ENCODE results near the gene VWA3B.
"Not testable (repeated sequence)": the region's sequence is repeated elsewhere in the genome, so short reads cannot be mapped to it uniquely, and the experiment has no call there.

Gene VWA3B

DNA sequence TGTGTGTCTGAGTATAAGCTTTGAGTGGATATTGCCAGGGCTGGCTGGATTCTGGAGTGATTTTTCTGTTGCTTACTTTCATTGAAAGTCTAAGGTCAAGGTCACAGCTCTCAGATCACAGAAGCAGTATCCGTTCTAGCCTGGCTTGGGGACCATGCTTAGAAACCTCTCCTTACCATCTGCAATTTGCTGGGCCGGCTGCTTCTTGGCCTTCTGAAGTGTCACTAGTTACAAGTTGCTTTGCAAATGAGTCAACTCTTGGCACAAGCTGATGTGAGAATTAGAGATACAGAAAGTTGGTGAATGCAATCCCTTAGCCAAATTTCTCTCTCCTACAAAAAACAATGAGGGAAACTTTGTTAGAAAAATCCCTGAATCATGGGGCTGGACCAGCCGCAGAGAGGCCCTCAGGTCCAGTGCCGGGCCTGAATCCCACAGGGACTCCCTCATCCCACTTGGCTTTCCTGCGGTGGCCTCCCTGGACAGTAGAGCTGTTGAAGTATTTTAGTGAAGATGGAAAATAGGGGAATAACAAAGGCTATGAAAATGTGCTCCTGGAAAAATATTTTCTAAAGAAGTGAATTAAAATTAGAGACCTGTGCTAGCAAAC lies 166.6 kb downstream of the VWA3B start:
- TF ChIP-seq Cebpa-rat (IDR thresholded peaks at IDR 0.05) = no peak
- H3K27ac ChIP-seq = no peak overlapping the region
- H3K9me3 ChIP-seq (replicated peaks in 1 of 11) = peaks cover under 1 to 9% (median 4%) of the 10 kb centered on the region in 11 experiments; a peak in 21 of 22 replicates
- H3K4me3 ChIP-seq = no peak overlapping the region
- H3K4me2 ChIP-seq = no peak overlapping the region
- no peaks in the 10 kb centered on the region for H4K20me1 ChIP-seq
- H3K4me1 ChIP-seq = peaks cover 0 to 13% (median 8%) of the 10 kb centered on the region in 10 experiments; a peak in 12 of 20 replicates
- H3K36me3 ChIP-seq = no peaks in the 10 kb centered on the region
- H3K27me3 ChIP-seq = no peaks in the 10 kb centered on the region
- no peak overlapping the region for H3K9ac ChIP-seq

DNA sequence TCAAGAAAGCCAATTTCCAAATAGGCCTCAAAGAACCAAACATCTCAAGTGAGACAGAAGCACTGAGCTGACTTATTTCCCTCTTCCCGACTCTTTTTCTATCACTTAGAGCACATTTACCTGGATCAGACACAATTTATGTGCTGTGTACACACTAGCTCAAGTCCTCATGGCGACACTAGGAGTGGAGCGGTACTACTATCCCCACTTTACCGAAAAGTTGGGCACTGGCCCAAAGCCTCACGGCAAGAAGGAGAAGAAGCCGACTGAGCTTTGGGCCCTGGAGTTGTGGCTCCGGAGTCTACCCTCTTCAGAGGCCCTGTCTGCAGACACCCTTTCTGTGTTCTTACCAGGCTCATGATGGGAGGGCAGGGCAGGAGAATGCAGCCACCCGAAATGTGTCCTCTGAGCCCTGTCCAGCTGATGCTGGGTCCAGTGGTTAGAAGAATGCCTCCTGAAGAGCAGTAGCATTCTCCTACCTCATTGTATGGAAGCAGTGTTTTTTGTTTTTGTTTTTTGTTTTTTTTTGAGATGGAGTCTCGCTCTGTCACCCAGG lies 167.6 kb downstream of the VWA3B start:
- H3K4me1 ChIP-seq = peaks cover 0 to 13% (median 8%) of the 10 kb centered on the region in 10 experiments; a peak in 12 of 20 replicates
- no peak overlapping the region for H3K4me3 ChIP-seq
- no peak for TF ChIP-seq Cebpa-rat (IDR thresholded peaks at IDR 0.05)
- H3K9me3 ChIP-seq (replicated peaks in 1 of 11) = peaks cover 0 to 5% (median 0%) of the 10 kb centered on the region in 11 experiments; a peak in 1 of 22 replicates
- no peak overlapping the region for H3K27ac ChIP-seq
- H3K36me3 ChIP-seq = no peaks in the 10 kb centered on the region
- no peak overlapping the region for H3K4me2 ChIP-seq
- H3K27me3 ChIP-seq = no peaks in the 10 kb centered on the region
- no peaks in the 10 kb centered on the region for H4K20me1 ChIP-seq
- no peak overlapping the region for H3K9ac ChIP-seq

DNA sequence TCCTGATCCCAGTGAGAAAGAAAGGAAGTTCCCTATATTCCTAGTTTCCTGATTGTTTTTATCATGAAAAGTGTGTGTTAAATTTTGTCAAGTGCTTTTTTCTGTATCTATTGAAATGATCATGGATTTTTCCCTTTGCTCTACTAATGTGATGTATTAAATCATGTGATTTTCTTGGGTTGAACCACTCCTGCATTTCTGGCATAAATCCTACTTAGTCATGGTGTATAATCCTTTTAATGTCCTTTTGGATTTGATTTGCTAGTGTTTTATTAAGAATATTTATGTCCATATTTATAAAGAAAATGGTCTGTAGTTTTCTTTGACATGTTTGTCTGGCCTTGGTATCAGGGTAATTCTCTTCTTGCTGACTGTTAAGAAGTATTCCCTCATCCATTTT lies 171.9 kb downstream of the VWA3B start:
- no peaks in the 10 kb centered on the region for H3K27me3 ChIP-seq

DNA sequence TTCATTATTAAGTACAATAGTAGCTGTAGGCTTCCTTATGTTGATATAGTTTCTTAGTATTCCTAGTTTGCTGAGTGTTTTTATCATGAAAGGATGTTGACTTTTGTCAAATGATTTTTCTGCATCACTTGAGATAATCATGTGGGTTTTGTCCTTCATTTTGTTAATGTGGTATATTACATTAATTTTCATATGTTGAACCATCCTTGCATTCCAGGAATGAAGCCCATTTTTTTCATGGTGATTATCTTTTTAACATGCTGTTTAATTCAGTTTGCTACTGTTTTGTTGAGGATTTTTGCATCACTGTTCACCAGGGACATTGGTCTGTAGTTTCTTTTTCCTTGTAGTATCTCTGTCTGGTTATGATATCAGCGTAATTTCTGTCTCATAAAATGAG lies 176.4 kb downstream of the VWA3B start:
- no peak overlapping the region for H3K4me2 ChIP-seq
- no peak overlapping the region for H3K4me3 ChIP-seq
- no peak for TF ChIP-seq Cebpa-rat (IDR thresholded peaks at IDR 0.05)
- no peak overlapping the region for H3K27ac ChIP-seq
- peaks cover 25 to 40% (median 33%) of the 10 kb centered on the region in 11 experiments for H3K9me3 ChIP-seq (replicated peaks in 1 of 11)
- H3K4me1 ChIP-seq = no peaks in the 10 kb centered on the region
- H3K9ac ChIP-seq = no peak overlapping the region
- H3K36me3 ChIP-seq = no peaks in the 10 kb centered on the region
- no peaks in the 10 kb centered on the region for H3K27me3 ChIP-seq
- no peaks in the 10 kb centered on the region for H4K20me1 ChIP-seq

More for the DNA sequence above, 171.9 kb downstream of the VWA3B start:
- Histone ChIP-seq H4K20me1 (no peaks in the 10 kb centered on the region), H3K4me3 (no peak overlapping the region), H3K27ac (no peak overlapping the region), H3K9me3 (replicated peaks in 1 of 11) (peaks cover 18 to 29% (median 21%) of the 10 kb centered on the region in 11 experiments), H3K9ac (no peak overlapping the region), H3K4me1 (no peaks in the 10 kb centered on the region), H3K4me2 (no peak overlapping the region), H3K36me3 (no peaks in the 10 kb centered on the region)
- TF ChIP-seq Cebpa-rat (IDR thresholded peaks at IDR 0.05) = no peak

DNA sequence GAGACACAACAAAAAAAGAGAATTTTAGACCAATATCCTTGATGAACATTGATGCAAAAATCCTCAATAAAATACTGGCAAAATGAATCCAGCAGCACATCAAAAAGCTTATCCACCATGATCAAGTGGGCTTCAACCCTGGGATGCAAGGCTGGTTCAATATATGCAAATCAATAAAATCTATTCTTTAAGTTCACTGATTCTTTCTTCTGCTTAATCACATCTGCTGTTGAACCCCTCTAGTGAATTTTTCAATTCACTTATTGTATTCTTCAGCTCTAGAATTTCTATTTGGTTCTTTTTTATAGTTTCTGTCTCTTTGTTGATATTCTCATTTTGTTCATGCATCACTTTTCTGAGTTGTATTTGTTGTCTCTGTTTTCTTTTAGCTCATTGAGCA lies 181.3 kb downstream of the VWA3B start:
- not testable (repeated sequence) for H4K20me1 ChIP-seq, H3K36me3 ChIP-seq, H3K4me1 ChIP-seq, H3K4me2 ChIP-seq, H3K4me3 ChIP-seq, H3K27ac ChIP-seq, H3K27me3 ChIP-seq, H3K9ac ChIP-seq
- H3K9me3 ChIP-seq (replicated peaks in 1 of 11) = peaks cover 11 to 21% (median 16%) of the 10 kb centered on the region in 11 experiments

DNA sequence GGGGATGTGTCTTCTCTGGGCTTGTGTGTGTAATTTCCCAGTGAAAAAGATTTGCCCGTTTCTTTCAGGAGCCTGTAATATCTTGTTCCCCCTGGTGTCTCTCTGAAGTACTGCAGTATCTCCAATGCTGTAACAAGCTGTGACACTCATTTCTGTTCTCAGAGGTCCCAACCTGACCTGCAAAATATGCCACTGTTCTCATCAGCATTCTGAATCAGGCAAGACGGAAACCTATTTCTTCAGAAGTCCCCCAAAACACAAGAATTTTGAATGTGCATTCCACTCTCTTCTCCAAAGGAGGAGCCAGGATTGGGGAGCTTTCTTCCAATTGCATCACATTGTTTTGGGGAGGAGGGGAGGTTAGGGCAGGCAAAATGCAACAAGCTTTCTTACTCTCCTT lies 182.3 kb downstream of the VWA3B start:
- Histone ChIP-seq H3K9me3 (replicated peaks in 1 of 11) (peaks cover under 1 to 11% (median 5%) of the 10 kb centered on the region in 11 experiments; a peak in 18 of 22 replicates), H3K4me1 (no peaks in the 10 kb centered on the region), H3K36me3 (no peaks in the 10 kb centered on the region), H3K27ac (no peak overlapping the region), H3K27me3 (no peaks in the 10 kb centered on the region), H3K4me3 (no peak overlapping the region), H4K20me1 (no peaks in the 10 kb centered on the region), H3K4me2 (no peak overlapping the region), H3K9ac (no peak overlapping the region)
- TF ChIP-seq Cebpa-rat (IDR thresholded peaks at IDR 0.05) = no peak

DNA sequence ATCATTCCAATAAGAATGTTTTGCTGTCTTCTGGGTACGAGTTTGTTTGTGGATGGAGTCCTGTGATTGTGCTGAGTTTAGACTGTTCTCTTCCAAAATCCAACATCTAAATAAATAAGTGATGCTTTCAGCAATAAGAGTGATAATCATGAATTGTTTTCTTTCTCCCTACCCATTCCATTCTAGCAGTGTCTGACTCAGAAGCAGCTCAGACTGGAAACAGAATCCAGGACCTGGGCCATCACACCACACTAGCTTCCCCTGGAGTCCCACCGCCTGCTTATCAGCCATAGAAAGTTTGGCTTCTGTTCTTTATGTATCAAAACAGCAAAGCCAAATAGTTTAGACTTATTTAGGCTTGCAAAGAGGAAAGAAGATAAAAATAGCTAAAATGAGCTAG lies 182.9 kb downstream of the VWA3B start:
- Histone ChIP-seq H3K4me2 (no peak overlapping the region), H4K20me1 (no peaks in the 10 kb centered on the region), H3K4me3 (no peak overlapping the region), H3K27me3 (no peaks in the 10 kb centered on the region), H3K27ac (no peak overlapping the region), H3K9ac (no peak overlapping the region), H3K9me3 (replicated peaks in 1 of 11) (peaks cover 0 to 6% (median 0%) of the 10 kb centered on the region in 11 experiments; a peak in 7 of 22 replicates), H3K36me3 (no peaks in the 10 kb centered on the region), H3K4me1 (no peaks in the 10 kb centered on the region)
- TF ChIP-seq Cebpa-rat (IDR thresholded peaks at IDR 0.05) = no peak

DNA sequence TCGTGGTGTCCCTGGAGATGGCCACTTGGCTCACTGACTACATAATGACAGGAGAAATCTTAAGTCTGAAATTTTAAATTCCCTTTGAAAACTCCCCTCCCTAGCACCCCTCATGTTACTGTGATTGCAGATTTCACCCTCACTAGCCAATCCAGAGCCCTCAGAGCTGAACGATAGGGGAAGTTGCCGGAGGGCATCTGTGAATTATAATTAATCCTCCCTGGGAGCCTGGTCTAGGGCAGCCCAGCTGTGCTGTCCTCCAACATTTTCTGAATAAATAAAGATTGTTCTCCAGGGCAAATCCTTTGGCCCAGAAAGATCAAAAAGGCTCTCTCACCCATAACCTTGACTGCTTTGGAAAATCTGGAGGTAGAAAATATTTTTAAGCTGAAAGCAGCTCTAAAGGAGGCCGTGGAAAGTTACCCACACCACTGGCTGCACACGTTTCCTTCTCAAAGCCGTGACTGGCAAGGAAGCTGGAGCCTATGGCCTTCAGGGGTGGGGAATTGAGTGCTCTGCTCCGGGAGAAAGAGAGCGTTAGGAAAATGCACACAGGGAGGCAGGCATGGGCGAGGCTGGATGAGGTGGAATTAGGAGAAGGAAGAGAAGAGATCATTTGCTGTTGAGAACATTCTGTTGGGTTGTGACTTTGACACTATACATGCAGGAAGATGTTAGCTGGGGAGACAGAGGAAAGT lies 190.3 kb downstream of the VWA3B start:
- no peak overlapping the region for H3K9ac ChIP-seq
- H3K4me2 ChIP-seq = no peak overlapping the region
- H3K4me3 ChIP-seq = no peak overlapping the region
- no peaks in the 10 kb centered on the region for H3K27me3 ChIP-seq
- H4K20me1 ChIP-seq = no peaks in the 10 kb centered on the region
- TF ChIP-seq Cebpa-rat (IDR thresholded peaks at IDR 0.05) = no peak
- no peak overlapping the region for H3K27ac ChIP-seq
- no peaks in the 10 kb centered on the region; a peak in 1 of 22 replicates for H3K9me3 ChIP-seq (replicated peaks in 1 of 11)
- peaks cover 0 to 4% (median 0%) of the 10 kb centered on the region in 10 experiments; a peak in 1 of 20 replicates for H3K4me1 ChIP-seq
- H3K36me3 ChIP-seq = no peaks in the 10 kb centered on the region

DNA sequence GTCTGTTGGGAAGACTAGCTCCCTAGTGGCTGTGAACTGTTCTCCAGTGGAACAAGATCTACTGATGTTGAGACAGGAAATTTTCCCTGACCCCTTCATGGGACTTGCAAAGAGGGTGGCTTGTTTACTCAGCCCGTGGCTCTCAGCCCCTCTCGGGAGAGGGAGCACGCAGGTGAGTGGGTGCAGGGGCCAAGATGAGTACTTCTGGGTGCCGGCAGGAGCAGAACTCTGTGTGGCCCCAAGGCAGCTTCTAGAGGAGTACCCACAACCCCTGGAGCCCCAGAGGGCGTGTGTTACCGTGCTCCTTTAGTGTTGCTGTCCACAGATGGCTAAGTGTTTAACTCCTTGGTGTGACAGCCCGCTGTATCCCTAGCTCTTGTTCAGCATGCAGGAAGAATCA lies 191.1 kb downstream of the VWA3B start:
- H3K27me3 ChIP-seq = no peaks in the 10 kb centered on the region
- H3K4me3 ChIP-seq = no peak overlapping the region
- H3K4me1 ChIP-seq = peaks cover 0 to 4% (median 0%) of the 10 kb centered on the region in 10 experiments; a peak in 1 of 20 replicates
- no peaks in the 10 kb centered on the region; a peak in 1 of 22 replicates for H3K9me3 ChIP-seq (replicated peaks in 1 of 11)
- no peak overlapping the region for H3K9ac ChIP-seq
- H4K20me1 ChIP-seq = no peaks in the 10 kb centered on the region
- no peak overlapping the region for H3K4me2 ChIP-seq
- no peaks in the 10 kb centered on the region for H3K36me3 ChIP-seq
- H3K27ac ChIP-seq = no peak overlapping the region
- no peak for TF ChIP-seq Cebpa-rat (IDR thresholded peaks at IDR 0.05)
